ENCODE data around the gene ARID1B. TPM values are rescaled to one million over a fixed set of nuclear protein-coding genes. Genes with fewer than 3 reads are reported as not detected.
A peak's percentile ranks its signal among the peaks of the same experiment; 100 is the strongest.

The ARID1B gene
- total RNA-seq, 1 experiment from 2014 or later = 91.7 TPM

- in situ Hi-C loops (cut with HindIII; ENCODE audit: low pct_unique_long_range_greater_than_20kb, low sequenced_read_pairs) = no loop called here
- DNase-seq (ENCODE audit: low read depth, low spot score) = no peak
- Histone ChIP-seq H3K4me1 (ENCODE audit: control insufficient read depth, insufficient read depth, low read length) (peaks cover 18% of the 10 kb centered on the region), H3K27ac (ENCODE audit: low read length) (no peak overlapping the region), H3K9me3 (ENCODE audit: control insufficient read depth, insufficient read depth, low read depth, low read length) (no peaks in the 10 kb centered on the region), H3K36me3 (ENCODE audit: control insufficient read depth, insufficient read depth, low read length) (no peaks in the 10 kb centered on the region), H3K4me3 (ENCODE audit: low read depth in 2 of 2, low read length in 2 of 2) (no peak overlapping the region), H3K27me3 (ENCODE audit: control insufficient read depth, insufficient read depth, low read length) (no peaks in the 10 kb centered on the region)
- ChIA-PET POLR2A (interaction anchor here (0.6 kb wide), 1 partner anchor 128 kb away, joined by 12 read pairs; no protein-coding TSS in a partner anchor), CTCF (interaction anchor here (0.6 kb wide), 1 partner anchor 15 kb away, joined by 5 read pairs; no protein-coding TSS in a partner anchor)
- intact Hi-C loops (cut with micrococcal nuclease; ENCODE audit: unreplicated experiment) = no loop called here
- no peak for TF ChIP-seq REST (IDR thresholded peaks at IDR 0.05; ENCODE audit: insufficient read depth in 1 of 2, low read depth in 2 of 2, low read length in 1 of 2)
- TF ChIP-seq CTCF (IDR thresholded peaks at IDR 0.05) = no peak
- TF ChIP-seq POLR2AphosphoS5 (IDR thresholded peaks at IDR 0.05; ENCODE audit: low read depth, low read length) = no peak
- no peak for TF ChIP-seq SIN3A (IDR thresholded peaks at IDR 0.05; ENCODE audit: borderline replicate concordance, insufficient read depth, low read depth, low read length)
- no peak for TF ChIP-seq TCF7L2 (IDR thresholded peaks at IDR 0.05; ENCODE audit: low read depth, low read length)
- no TSS peak for BruUV-seq (replicated peaks)
- ATAC-seq = no peak
Measured at GRCh38 chr6:156931283-156931682, 154.1 kb downstream of the ARID1B start.

GRCh38 chr6:156933201-156934068 is 156.3 kb downstream of the ARID1B start:
- H3K9me3 ChIP-seq (ENCODE audit: control insufficient read depth, insufficient read depth, low read depth, low read length) = no peaks in the 10 kb centered on the region
- ChIA-PET POLR2A (interaction anchor here (0.5 to 0.6 kb wide), 2 partner anchors 16 to 132 kb away, joined by 3 to 15 read pairs; no protein-coding TSS in a partner anchor), CTCF (no interaction called here)
- in situ Hi-C loops (cut with HindIII; ENCODE audit: low pct_unique_long_range_greater_than_20kb, low sequenced_read_pairs) = no loop called here
- no peaks in the 10 kb centered on the region for H3K27me3 ChIP-seq (ENCODE audit: control insufficient read depth, insufficient read depth, low read length)
- peak; percentile 36 for TF ChIP-seq CTCF (IDR thresholded peaks at IDR 0.05)
- no peak for TF ChIP-seq REST (IDR thresholded peaks at IDR 0.05; ENCODE audit: insufficient read depth in 1 of 2, low read depth in 2 of 2, low read length in 1 of 2)
- ATAC-seq = no peak
- no peak overlapping the region for H3K4me3 ChIP-seq (ENCODE audit: low read depth in 2 of 2, low read length in 2 of 2)
- BruUV-seq (replicated peaks) = no TSS peak
- no peak for DNase-seq (ENCODE audit: low read depth, low spot score)
- H3K27ac ChIP-seq (ENCODE audit: low read length) = no peak overlapping the region
- no peaks in the 10 kb centered on the region for H3K36me3 ChIP-seq (ENCODE audit: control insufficient read depth, insufficient read depth, low read length)
- H3K4me1 ChIP-seq (ENCODE audit: control insufficient read depth, insufficient read depth, low read length) = peaks cover 18% of the 10 kb centered on the region
- intact Hi-C loops (cut with micrococcal nuclease; ENCODE audit: unreplicated experiment) = no loop called here
